ENCODE data around the gene IQCE.
A peak's percentile ranks its signal among the peaks of the same experiment; 100 is the strongest.

IQCE gene

GRCh38 chr7:2613098-2613930, 54.5 kb downstream of the IQCE start:
- TF ChIP-seq JUND (IDR thresholded peaks at IDR 0.05; ENCODE audit: low read depth): no peak
- in situ Hi-C loops (cut with HindIII; ENCODE audit: low pct_unique_long_range_greater_than_20kb, low sequenced_read_pairs): no loop called here
- no peak for DNase-seq (ENCODE audit: low read depth in 1 of 2, low spot score in 1 of 2)

GRCh38 chr7:2613931-2614600, 55.3 kb downstream of the IQCE start:
- in situ Hi-C loops (cut with HindIII; ENCODE audit: low pct_unique_long_range_greater_than_20kb, low sequenced_read_pairs): no loop called here
- DNase-seq (ENCODE audit: low read depth in 1 of 2, low spot score in 1 of 2): no peak
- TF ChIP-seq JUND (IDR thresholded peaks at IDR 0.05; ENCODE audit: low read depth): no peak

DNA sequence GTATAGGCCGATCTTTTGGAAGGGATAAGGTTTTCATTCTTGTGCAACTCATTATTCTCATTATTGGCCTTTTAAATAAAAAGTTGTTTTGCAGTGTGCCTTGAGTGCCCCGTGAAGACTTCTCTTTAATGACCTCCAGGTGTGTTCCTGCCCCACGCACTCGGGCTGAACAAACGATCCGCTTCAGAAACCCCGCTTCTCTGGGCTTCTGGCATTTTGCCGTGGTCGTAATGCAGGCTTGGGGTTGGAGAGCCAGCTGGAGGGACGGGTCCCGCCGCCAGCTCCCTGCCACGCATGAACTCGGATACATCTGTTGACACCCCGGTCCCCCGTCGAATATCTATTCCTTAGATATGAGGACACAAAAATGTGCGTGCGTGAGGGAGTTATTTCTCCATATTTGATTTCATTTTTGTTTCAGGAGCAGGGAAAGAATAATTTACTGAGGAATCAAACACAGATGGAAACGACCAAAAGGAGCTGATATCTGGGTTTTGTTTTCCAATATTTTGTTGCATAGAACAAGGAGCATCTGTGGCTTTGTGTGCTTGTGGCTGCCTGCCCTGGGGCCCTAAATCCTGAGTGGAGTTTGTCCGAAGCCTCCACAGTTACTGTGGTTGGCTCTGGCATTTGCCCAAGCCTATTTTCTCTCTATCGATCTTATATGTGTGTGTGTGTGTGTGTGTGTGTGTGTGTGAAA, 56.0 kb downstream of the IQCE start:
- TF ChIP-seq JUND (IDR thresholded peaks at IDR 0.05; ENCODE audit: low read depth): no peak
- in situ Hi-C loops (cut with HindIII; ENCODE audit: low pct_unique_long_range_greater_than_20kb, low sequenced_read_pairs): no loop called here
- DNase-seq (ENCODE audit: low read depth in 1 of 2, low spot score in 1 of 2): no peak

- in situ Hi-C loops (cut with HindIII; ENCODE audit: low pct_unique_long_range_greater_than_20kb, low sequenced_read_pairs): no loop called here
- no peak for DNase-seq (ENCODE audit: low read depth in 1 of 2, low spot score in 1 of 2)
- TF ChIP-seq JUND (IDR thresholded peaks at IDR 0.05; ENCODE audit: low read depth): no peak
These were observed 57.9 kb downstream of the IQCE start for GRCh38 chr7:2616387-2617324.

DNA sequence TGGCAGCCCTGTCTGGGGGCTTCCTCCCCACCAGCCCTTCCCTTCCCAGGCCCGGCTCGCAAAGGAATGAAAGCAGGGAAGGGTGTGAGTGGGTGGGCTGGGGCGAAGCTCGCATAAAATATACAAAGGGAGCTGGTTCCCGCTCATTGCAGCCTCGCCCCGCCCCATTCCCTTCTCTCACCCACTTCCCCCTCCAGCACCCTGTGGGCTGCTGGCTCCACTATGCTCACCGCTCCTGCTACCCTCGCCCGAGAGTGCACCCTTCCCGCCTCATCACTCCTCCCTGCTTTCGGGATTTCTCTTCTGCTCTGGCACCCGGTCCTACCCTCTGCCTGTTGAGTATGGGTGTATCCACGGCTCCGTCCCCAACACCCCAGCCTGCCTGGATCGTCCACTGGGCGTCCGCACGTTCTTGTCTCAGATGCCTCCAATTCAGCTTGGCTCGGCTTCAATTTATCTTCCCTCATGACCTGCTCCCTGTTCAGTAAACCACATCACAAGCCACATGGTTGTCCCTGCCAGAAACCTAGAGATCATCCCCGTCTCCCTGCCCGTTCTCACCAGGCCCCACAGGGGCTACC, 58.6 kb downstream of the IQCE start:
- no peak for DNase-seq (ENCODE audit: low read depth in 1 of 2, low spot score in 1 of 2)
- in situ Hi-C loops (cut with HindIII; ENCODE audit: low pct_unique_long_range_greater_than_20kb, low sequenced_read_pairs): no loop called here
- TF ChIP-seq JUND (IDR thresholded peaks at IDR 0.05; ENCODE audit: low read depth): no peak

DNA sequence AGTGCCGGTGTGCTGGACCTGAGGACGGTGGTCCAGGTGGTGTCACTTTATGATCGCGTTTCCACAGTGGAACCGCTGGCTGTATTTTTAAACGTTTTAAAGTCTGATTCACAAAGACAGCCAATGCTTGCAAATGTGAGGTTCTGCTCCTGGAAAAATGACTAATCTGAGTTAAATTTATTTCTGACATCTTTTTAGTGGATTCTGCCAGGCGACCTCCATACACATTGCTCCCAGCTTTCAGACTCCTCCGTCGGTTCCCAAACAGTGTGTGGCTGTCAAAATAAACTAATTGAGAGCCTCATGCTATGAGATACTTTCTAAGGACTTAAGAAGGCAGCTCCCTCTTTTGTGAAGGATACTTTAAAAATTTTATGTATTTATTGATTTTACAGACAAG, 60.3 kb downstream of the IQCE start:
- in situ Hi-C loops (cut with HindIII; ENCODE audit: low pct_unique_long_range_greater_than_20kb, low sequenced_read_pairs): no loop called here
- DNase-seq (ENCODE audit: low read depth in 1 of 2, low spot score in 1 of 2): no peak
- no peak for TF ChIP-seq JUND (IDR thresholded peaks at IDR 0.05; ENCODE audit: low read depth)

GRCh38 chr7:2621061-2621828, 62.5 kb downstream of the IQCE start:
- in situ Hi-C loops (cut with HindIII; ENCODE audit: low pct_unique_long_range_greater_than_20kb, low sequenced_read_pairs): no loop called here
- no peak for TF ChIP-seq JUND (IDR thresholded peaks at IDR 0.05; ENCODE audit: low read depth)
- DNase-seq (ENCODE audit: low read depth in 1 of 2, low spot score in 1 of 2): peak in 1 of 2 experiments; percentile 61

DNA sequence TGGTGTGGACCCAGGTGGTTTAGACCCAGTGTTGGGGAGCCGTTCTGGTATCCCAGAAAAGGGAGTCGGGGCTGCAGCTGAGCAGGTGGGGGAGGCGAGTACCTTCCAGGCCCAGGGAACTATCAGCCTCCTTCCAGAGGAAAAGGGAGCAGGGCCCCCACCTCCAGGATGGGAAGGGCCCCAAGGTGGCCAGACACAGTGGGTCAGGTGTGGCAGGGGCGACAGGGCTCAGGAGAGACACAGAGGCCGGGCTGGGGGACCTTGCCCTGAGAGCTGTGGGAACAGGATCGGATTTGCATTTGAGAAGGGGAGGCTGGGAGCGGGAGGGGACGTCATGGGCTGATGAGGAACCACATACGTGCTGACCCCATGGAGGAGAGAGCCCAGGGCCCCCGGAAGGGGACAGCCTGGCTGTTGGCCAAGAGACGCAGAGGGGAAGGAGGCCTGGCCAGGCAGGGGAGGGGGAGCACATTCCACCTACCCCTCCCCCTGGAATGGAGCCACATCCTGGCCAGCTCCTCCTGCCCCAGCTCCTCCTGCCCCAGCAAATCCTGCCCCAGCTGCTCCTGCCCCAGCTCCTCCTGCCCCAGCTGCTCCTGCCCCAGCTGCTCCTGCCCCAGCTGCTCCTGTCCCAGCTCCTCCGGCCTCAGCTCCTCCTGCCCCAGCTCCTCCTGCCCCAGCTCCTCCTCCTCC, 63.3 kb downstream of the IQCE start:
- in situ Hi-C loops (cut with HindIII; ENCODE audit: low pct_unique_long_range_greater_than_20kb, low sequenced_read_pairs): no loop called here
- TF ChIP-seq JUND (IDR thresholded peaks at IDR 0.05; ENCODE audit: low read depth): no peak
- no peak for DNase-seq (ENCODE audit: low read depth in 1 of 2, low spot score in 1 of 2)

DNA sequence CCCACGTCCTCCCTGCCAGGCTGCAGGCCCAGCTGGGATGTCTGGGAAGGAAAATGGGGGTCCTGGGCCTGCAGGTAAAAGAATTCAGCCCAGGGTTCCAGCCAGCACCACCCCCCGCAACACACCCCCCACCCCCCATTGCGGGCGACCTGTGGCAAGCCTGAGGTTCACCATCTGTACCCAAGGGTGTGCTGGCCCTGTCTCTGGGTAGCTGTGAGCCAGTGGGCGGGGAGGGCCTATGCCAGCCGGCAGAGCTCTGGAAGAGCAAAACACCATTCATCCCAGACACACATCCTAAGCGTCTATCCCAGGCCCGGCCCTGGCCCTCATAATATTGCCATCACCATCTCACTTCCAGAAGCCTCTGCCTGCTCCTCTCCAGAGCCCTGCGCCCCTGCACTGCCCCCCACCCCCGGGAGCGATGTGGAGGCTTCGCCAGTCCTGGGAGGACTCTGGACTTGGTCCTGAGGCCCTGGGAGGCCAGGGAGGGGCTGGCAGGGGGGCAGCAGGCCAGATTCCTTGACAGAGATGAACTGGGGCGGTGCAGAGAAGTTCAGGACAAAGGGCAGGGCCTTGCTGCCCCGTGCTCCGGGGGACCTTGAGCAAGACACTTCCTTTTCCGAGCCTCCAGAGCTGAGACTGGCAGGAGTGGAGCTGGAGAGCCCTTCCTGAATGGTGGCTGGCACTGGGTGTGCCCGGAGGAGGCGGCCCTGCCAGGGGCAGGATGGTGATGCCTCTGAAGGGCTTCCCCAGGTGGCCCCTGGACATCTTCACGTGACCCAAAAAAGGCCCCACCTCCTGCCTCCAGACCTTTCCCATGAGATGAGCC, 64.3 kb downstream of the IQCE start:
- TF ChIP-seq JUND (IDR thresholded peaks at IDR 0.05; ENCODE audit: low read depth): no peak
- in situ Hi-C loops (cut with HindIII; ENCODE audit: low pct_unique_long_range_greater_than_20kb, low sequenced_read_pairs): no loop called here
- no peak for DNase-seq (ENCODE audit: low read depth in 1 of 2, low spot score in 1 of 2)

GRCh38 chr7:2623698-2624014, 64.9 kb downstream of the IQCE start:
- in situ Hi-C loops (cut with HindIII; ENCODE audit: low pct_unique_long_range_greater_than_20kb, low sequenced_read_pairs): no loop called here
- no peak for TF ChIP-seq JUND (IDR thresholded peaks at IDR 0.05; ENCODE audit: low read depth)
- DNase-seq (ENCODE audit: low read depth in 1 of 2, low spot score in 1 of 2): no peak
